Liver (tissue), 3 donors: Measurements from ENCODE around the gene TMEM63A.

Experiments used
- FOXA2 ChIP-seq: IDR thresholded peaks from 2 replicates; pipeline ENCODE4 v1.6.1; 2016; ENCODE audit warnings: antibody characterized with exemption
- JUND ChIP-seq, 2 donors: IDR thresholded peaks; 2 replicates each; pipeline ENCODE4 v1.6.1; 2016; ENCODE audit warnings: antibody characterized with exemption in 2 of 2
- SP1 ChIP-seq: IDR thresholded peaks from 2 replicates; pipeline ENCODE4 v1.6.1; 2018; ENCODE audit warnings: antibody characterized with exemption, mild to moderate bottlenecking
- TAF1 ChIP-seq: conservative IDR thresholded peaks from 2 replicates; pipeline ENCODE4 v1.6.1; 2016; ENCODE audit warnings: antibody characterized with exemption, mild to moderate bottlenecking
- TF ChIP-seq, protein P1 (sequence below): IDR thresholded peaks from 2 replicates; pipeline ENCODE4 v1.6.1; 2016; ENCODE audit warnings: antibody characterized with exemption, mild to moderate bottlenecking
- TF ChIP-seq, protein P2 (sequence below): fragments of 150-350 bp; IDR thresholded peaks from 2 replicates; pipeline ENCODE4 v1.5.1; 2017; ENCODE audit warnings: improper control_type of control experiment, low read depth, low read length; ENCODE audit not compliant: missing input control
- donor health status: healthy.
- donor health status: healthy.

DNA sequence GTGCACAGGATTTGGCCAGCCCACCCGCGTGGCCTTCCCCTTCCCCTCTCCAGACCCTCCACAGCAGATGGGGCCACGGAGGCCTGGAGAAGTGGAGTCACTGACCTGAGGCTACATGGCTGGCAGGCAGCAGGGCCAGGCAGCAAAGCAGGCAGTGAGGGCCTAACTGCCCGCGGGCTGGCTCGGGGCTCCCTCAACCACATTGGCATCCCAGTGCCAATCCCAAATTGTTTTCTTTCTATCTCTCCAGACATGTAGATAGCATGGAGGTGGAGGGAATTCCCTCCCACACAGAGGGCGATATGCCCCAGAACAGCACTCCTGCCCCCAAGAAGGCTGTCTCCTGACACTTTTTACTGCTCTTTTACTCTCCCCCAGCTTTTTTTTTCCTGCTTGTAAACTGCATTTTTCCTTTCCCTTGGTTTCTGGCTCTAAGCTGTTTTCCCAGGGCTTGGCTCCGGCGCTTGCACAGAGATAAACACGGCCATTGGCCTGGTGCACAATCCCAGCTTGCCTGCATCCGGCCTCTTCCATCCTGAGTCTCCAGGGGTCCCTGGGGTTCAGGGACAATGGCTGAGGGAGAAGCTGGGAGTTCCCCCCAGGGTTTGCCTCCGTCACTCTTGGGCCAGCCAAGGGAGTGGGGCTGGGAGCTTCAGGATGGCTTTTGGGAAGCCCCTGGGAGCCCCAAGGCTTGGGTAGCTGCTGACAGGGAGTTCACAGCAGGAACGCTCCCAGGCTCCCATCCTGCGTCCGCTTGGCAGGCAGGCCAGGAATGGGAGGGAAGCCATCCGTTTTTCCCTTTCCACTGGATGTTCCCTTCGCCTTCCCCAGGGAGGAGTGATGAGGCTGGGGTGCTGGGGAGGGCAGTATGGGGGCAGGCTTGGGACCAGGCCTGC, 65.3 kb downstream of the TMEM63A start:
- TF ChIP-seq, protein P1, sequence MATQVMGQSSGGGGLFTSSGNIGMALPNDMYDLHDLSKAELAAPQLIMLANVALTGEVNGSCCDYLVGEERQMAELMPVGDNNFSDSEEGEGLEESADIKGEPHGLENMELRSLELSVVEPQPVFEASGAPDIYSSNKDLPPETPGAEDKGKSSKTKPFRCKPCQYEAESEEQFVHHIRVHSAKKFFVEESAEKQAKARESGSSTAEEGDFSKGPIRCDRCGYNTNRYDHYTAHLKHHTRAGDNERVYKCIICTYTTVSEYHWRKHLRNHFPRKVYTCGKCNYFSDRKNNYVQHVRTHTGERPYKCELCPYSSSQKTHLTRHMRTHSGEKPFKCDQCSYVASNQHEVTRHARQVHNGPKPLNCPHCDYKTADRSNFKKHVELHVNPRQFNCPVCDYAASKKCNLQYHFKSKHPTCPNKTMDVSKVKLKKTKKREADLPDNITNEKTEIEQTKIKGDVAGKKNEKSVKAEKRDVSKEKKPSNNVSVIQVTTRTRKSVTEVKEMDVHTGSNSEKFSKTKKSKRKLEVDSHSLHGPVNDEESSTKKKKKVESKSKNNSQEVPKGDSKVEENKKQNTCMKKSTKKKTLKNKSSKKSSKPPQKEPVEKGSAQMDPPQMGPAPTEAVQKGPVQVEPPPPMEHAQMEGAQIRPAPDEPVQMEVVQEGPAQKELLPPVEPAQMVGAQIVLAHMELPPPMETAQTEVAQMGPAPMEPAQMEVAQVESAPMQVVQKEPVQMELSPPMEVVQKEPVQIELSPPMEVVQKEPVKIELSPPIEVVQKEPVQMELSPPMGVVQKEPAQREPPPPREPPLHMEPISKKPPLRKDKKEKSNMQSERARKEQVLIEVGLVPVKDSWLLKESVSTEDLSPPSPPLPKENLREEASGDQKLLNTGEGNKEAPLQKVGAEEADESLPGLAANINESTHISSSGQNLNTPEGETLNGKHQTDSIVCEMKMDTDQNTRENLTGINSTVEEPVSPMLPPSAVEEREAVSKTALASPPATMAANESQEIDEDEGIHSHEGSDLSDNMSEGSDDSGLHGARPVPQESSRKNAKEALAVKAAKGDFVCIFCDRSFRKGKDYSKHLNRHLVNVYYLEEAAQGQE = peak; percentile 16
- TF ChIP-seq, protein P2, sequence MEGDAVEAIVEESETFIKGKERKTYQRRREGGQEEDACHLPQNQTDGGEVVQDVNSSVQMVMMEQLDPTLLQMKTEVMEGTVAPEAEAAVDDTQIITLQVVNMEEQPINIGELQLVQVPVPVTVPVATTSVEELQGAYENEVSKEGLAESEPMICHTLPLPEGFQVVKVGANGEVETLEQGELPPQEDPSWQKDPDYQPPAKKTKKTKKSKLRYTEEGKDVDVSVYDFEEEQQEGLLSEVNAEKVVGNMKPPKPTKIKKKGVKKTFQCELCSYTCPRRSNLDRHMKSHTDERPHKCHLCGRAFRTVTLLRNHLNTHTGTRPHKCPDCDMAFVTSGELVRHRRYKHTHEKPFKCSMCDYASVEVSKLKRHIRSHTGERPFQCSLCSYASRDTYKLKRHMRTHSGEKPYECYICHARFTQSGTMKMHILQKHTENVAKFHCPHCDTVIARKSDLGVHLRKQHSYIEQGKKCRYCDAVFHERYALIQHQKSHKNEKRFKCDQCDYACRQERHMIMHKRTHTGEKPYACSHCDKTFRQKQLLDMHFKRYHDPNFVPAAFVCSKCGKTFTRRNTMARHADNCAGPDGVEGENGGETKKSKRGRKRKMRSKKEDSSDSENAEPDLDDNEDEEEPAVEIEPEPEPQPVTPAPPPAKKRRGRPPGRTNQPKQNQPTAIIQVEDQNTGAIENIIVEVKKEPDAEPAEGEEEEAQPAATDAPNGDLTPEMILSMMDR = no peak
- TF ChIP-seq TAF1 (no peak), SP1 (no peak), JUND (IDR thresholded peaks at IDR 0.05) (no peak), FOXA2 (no peak)
